SK-N-SH treated with all-trans-retinoic acid at 6 μM for 48 hours (cell line): Measurements from ENCODE around the gene HS6ST3.

ENCODE experiments used
- ATAC-seq: fragments of 200-7000 bp; cut with Tn5 transposase; 3 replicates; pipeline ENCODE4 v1.9.1; 2020; ENCODE audit warnings: mild to moderate bottlenecking, moderate library complexity
- BACH2 ChIP-seq: fragments of 250-450 bp; sonication (Bioruptor Pico); IDR thresholded peaks from 2 replicates; pipeline ENCODE4 v1.9.0; 2021; ENCODE audit warnings: mild to moderate bottlenecking, borderline replicate concordance
- CREB5 ChIP-seq: fragments of 250-450 bp; sonication (Bioruptor Pico); IDR thresholded peaks from 2 replicates; pipeline ENCODE4 v1.5.1; 2020; ENCODE audit warnings: low read depth, mild to moderate bottlenecking, moderate library complexity
- CSDC2 ChIP-seq: fragments of 250-450 bp; sonication (Bioruptor Pico); IDR thresholded peaks from 2 replicates; pipeline ENCODE4 v1.5.0; 2020; ENCODE audit warnings: mild to moderate bottlenecking, moderate library complexity
- CSRNP3 ChIP-seq: fragments of 250-450 bp; sonication (Bioruptor Pico); IDR thresholded peaks from 2 replicates; pipeline ENCODE4 v1.5.1; 2021; ENCODE audit warnings: mild to moderate bottlenecking, moderate library complexity
- ESRRG ChIP-seq: fragments of 250-450 bp; sonication (Bioruptor Pico); IDR thresholded peaks from 2 replicates; pipeline ENCODE4 v1.6.1; 2021; ENCODE audit warnings: mild to moderate bottlenecking
- GLIS3 ChIP-seq: fragments of 250-450 bp; sonication (Bioruptor Pico); IDR thresholded peaks from 2 replicates; pipeline ENCODE4 v1.5.0; 2020; ENCODE audit warnings: mild to moderate bottlenecking, moderate library complexity
- ISL1 ChIP-seq: fragments of 250-450 bp; sonication (Bioruptor Pico); IDR thresholded peaks from 2 replicates; pipeline ENCODE4 v2.1.2; 2022; ENCODE audit warnings: mild to moderate bottlenecking, moderate library complexity
- OSR1 ChIP-seq: fragments of 250-450 bp; sonication (Bioruptor Pico); IDR thresholded peaks from 2 replicates; pipeline ENCODE4 v1.8.0; 2022; ENCODE audit warnings: moderate library complexity, mild to moderate bottlenecking, inconsistent platforms
- PATZ1 ChIP-seq: fragments of 250-450 bp; sonication (Bioruptor Pico); IDR thresholded peaks from 2 replicates; pipeline ENCODE4 v1.8.0; 2020; ENCODE audit warnings: mild to moderate bottlenecking, moderate library complexity, borderline replicate concordance
- POU6F1 ChIP-seq: fragments of 250-450 bp; sonication (Bioruptor Pico); IDR thresholded peaks from 2 replicates; pipeline ENCODE4 v1.8.0; 2021; ENCODE audit warnings: low read depth, mild to moderate bottlenecking, moderate library complexity, borderline replicate concordance
- PPARA ChIP-seq: fragments of 250-450 bp; sonication (Bioruptor Pico); IDR thresholded peaks from 2 replicates; pipeline ENCODE4 v1.5.0; 2020; ENCODE audit warnings: mild to moderate bottlenecking, borderline replicate concordance
- RARB ChIP-seq: fragments of 250-450 bp; sonication (Bioruptor Pico); IDR thresholded peaks from 2 replicates; pipeline ENCODE4 v1.8.0; 2021; ENCODE audit warnings: mild to moderate bottlenecking, moderate library complexity
- SNAI2 ChIP-seq: fragments of 250-450 bp; sonication (Bioruptor Pico); IDR thresholded peaks from 2 replicates; pipeline ENCODE4 v1.5.0; 2020; ENCODE audit warnings: mild to moderate bottlenecking, moderate library complexity
- TCF4 ChIP-seq: fragments of 250-450 bp; sonication (Bioruptor Pico); IDR thresholded peaks from 2 replicates; pipeline ENCODE4 v1.8.0; 2021; ENCODE audit warnings: mild to moderate bottlenecking, moderate library complexity, borderline replicate concordance
- TOX ChIP-seq: fragments of 250-450 bp; sonication (Bioruptor Pico); IDR thresholded peaks from 2 replicates; pipeline ENCODE4 v1.8.0; 2021; ENCODE audit warnings: mild to moderate bottlenecking, moderate library complexity, borderline replicate concordance
- TSHZ2 ChIP-seq: fragments of 250-450 bp; sonication (Bioruptor Pico); IDR thresholded peaks from 2 replicates; pipeline ENCODE4 v1.5.0; 2020; ENCODE audit warnings: mild to moderate bottlenecking, moderate library complexity
- ZC3H10 ChIP-seq: fragments of 250-450 bp; sonication (Bioruptor Pico); IDR thresholded peaks from 2 replicates; pipeline ENCODE4 v1.5.1; 2021; ENCODE audit warnings: mild to moderate bottlenecking, moderate library complexity
- ZFP3 ChIP-seq: fragments of 250-450 bp; sonication (Bioruptor Pico); IDR thresholded peaks from 2 replicates; pipeline ENCODE4 v1.5.0; 2020; ENCODE audit warnings: mild to moderate bottlenecking, moderate library complexity
- ZFP30 ChIP-seq: fragments of 450-650 bp; formaldehyde crosslinking; IDR thresholded peaks from 2 replicates; pipeline ENCODE4 v1.5.0; 2022; ENCODE audit warnings: mild to moderate bottlenecking, moderate library complexity

HS6ST3 gene

GRCh38 chr13:96575423-96576320 is 485.8 kb downstream of the HS6ST3 start:
- TF ChIP-seq TCF4 = no peak
- TF ChIP-seq OSR1 (CRISPR knock-in tag) = no peak
- no peak for TF ChIP-seq ZC3H10 (CRISPR knock-in tag)
- no peak for TF ChIP-seq PATZ1 (CRISPR knock-in tag)
- TF ChIP-seq CREB5 (CRISPR knock-in tag) = no peak
- no peak for TF ChIP-seq PPARA (CRISPR knock-in tag)
- TF ChIP-seq ESRRG (CRISPR knock-in tag) = no peak

GRCh38 chr13:96581741-96582140 is 491.8 kb downstream of the HS6ST3 start:
- no peak for ATAC-seq
- TF ChIP-seq CSRNP3 (CRISPR knock-in tag) (no peak), ESRRG (CRISPR knock-in tag) (no peak), TOX (no peak), TSHZ2 (CRISPR knock-in tag) (no peak), RARB (CRISPR knock-in tag) (no peak), PPARA (CRISPR knock-in tag) (no peak), POU6F1 (no peak), SNAI2 (CRISPR knock-in tag) (no peak), CSDC2 (CRISPR knock-in tag) (no peak), OSR1 (CRISPR knock-in tag) (no peak), CREB5 (CRISPR knock-in tag) (no peak), BACH2 (CRISPR knock-in tag) (no peak), PATZ1 (CRISPR knock-in tag) (no peak), ISL1 (CRISPR knock-in tag) (no peak), GLIS3 (CRISPR knock-in tag) (no peak), TCF4 (no peak), ZFP30 (CRISPR knock-in tag) (no peak), ZFP3 (no peak)

More at GRCh38 chr13:96575423-96576320, 485.8 kb downstream of the HS6ST3 start:
- no peak for ATAC-seq
